ENCODE data around the gene KRTAP4-8.

DNA sequence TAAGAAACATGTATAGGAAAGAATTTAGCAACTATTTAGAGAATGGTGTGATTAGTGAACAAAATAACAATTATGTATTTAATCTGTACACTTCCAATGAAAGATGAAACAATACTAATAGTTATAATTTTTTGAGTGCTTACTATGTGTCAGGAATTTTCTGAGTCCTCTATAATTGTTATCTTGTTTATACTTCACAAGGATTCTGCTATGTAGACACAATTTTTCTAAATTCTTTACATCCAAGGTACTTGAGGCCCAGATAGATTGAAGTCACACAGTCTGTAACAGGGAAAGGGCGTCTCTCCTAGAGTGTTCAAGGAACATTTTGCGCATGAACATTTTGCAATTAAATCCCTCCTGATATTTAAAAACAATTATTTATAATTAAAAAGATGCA lies 27.1 kb upstream of the KRTAP4-8 start:
- TF ChIP-seq POLR2A (IDR thresholded peaks at IDR 0.05) = no peak
- TF ChIP-seq POLR2AphosphoS5 (IDR thresholded peaks at IDR 0.05) = no peak
- TF ChIP-seq, protein P1, sequence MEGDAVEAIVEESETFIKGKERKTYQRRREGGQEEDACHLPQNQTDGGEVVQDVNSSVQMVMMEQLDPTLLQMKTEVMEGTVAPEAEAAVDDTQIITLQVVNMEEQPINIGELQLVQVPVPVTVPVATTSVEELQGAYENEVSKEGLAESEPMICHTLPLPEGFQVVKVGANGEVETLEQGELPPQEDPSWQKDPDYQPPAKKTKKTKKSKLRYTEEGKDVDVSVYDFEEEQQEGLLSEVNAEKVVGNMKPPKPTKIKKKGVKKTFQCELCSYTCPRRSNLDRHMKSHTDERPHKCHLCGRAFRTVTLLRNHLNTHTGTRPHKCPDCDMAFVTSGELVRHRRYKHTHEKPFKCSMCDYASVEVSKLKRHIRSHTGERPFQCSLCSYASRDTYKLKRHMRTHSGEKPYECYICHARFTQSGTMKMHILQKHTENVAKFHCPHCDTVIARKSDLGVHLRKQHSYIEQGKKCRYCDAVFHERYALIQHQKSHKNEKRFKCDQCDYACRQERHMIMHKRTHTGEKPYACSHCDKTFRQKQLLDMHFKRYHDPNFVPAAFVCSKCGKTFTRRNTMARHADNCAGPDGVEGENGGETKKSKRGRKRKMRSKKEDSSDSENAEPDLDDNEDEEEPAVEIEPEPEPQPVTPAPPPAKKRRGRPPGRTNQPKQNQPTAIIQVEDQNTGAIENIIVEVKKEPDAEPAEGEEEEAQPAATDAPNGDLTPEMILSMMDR (IDR thresholded peaks at IDR 0.05) = no peak
- no peak for TF ChIP-seq EP300 (IDR thresholded peaks at IDR 0.05)

Data from suprapubic skin (tissue), 4 donors.